Measurements from ENCODE around the gene HIP1. TPM values are rescaled to one million over a fixed set of nuclear protein-coding genes. Genes with fewer than 3 reads are reported as not detected.

Gene HIP1
- total and polyA plus RNA-seq, 4 donors: 10.2 to 51.2 (median 28.6) TPM

GRCh38 chr7:75732764-75733630, 5.7 kb downstream of the HIP1 start:
- Histone ChIP-seq H3K9ac (ENCODE audit: insufficient read depth in 1 of 2, low read length in 2 of 2) (no peak overlapping the region), H3K27ac (ENCODE audit: low read depth in 1 of 2, low read length in 1 of 2) (peak overlapping the region in 1 of 2 donors; percentile 83), H3K4me3 (no peak overlapping the region), H3K27me3 (ENCODE audit: control insufficient read depth in 3 of 3, insufficient read depth in 3 of 3, low read length in 2 of 3) (no peaks in the 10 kb centered on the region), H3K9me3 (ENCODE audit: control insufficient read depth in 4 of 4, insufficient read depth in 3 of 4, low read length in 3 of 4) (no peaks in the 10 kb centered on the region), H3K36me3 (ENCODE audit: control insufficient read depth in 4 of 4, insufficient read depth in 4 of 4, low read length in 4 of 4) (no peaks in the 10 kb centered on the region), H3K4me1 (ENCODE audit: control insufficient read depth in 5 of 5, insufficient read depth in 5 of 5, low read length in 5 of 5) (peaks cover 0 to 14% (median 6%) of the 10 kb centered on the region in 5 donors)
- WGBS, 2 donors: 56 to 75% methylated on average over 15 of the region's 15 CpGs
- no peak for TF ChIP-seq CTCF (IDR thresholded peaks at IDR 0.05; ENCODE audit: control extremely low read depth, extremely low read depth)
- no peak for ATAC-seq (ENCODE audit: insufficient read depth, low FRiP score)
- DNase-seq: no peak

- no peak for TF ChIP-seq CTCF (IDR thresholded peaks at IDR 0.05; ENCODE audit: control extremely low read depth, extremely low read depth)
- Histone ChIP-seq H3K4me1 (ENCODE audit: control insufficient read depth in 5 of 5, insufficient read depth in 5 of 5, low read length in 5 of 5) (peaks cover 0 to 14% (median 0%) of the 10 kb centered on the region in 5 donors), H3K27me3 (ENCODE audit: control insufficient read depth in 3 of 3, insufficient read depth in 3 of 3, low read length in 2 of 3) (no peaks in the 10 kb centered on the region), H3K36me3 (ENCODE audit: control insufficient read depth in 4 of 4, insufficient read depth in 4 of 4, low read length in 4 of 4) (no peaks in the 10 kb centered on the region), H3K9me3 (ENCODE audit: control insufficient read depth in 4 of 4, insufficient read depth in 3 of 4, low read length in 3 of 4) (no peaks in the 10 kb centered on the region), H3K4me3 (no peak overlapping the region), H3K27ac (ENCODE audit: low read depth in 1 of 2, low read length in 1 of 2) (peak overlapping the region in 1 of 2 donors; percentile 78), H3K9ac (ENCODE audit: insufficient read depth in 1 of 2, low read length in 2 of 2) (no peak overlapping the region)
- 73 to 77% methylated on average over 12 of the region's 12 CpGs for WGBS, 2 donors
- DNase-seq (no peak), ATAC-seq (ENCODE audit: insufficient read depth, low FRiP score) (no peak)
These were observed 6.7 kb downstream of the HIP1 start for GRCh38 chr7:75732016-75732521.

GRCh38 chr7:75729851-75730274, 8.9 kb downstream of the HIP1 start:
- DNase-seq (no peak), ATAC-seq (ENCODE audit: insufficient read depth, low FRiP score) (no peak)
- Histone ChIP-seq H3K36me3 (ENCODE audit: control insufficient read depth in 4 of 4, insufficient read depth in 4 of 4, low read length in 4 of 4) (no peaks in the 10 kb centered on the region), H3K4me1 (ENCODE audit: control insufficient read depth in 5 of 5, insufficient read depth in 5 of 5, low read length in 5 of 5) (peaks cover 0 to 12% (median 0%) of the 10 kb centered on the region in 5 donors), H3K27me3 (ENCODE audit: control insufficient read depth in 3 of 3, insufficient read depth in 3 of 3, low read length in 2 of 3) (no peaks in the 10 kb centered on the region), H3K9ac (ENCODE audit: insufficient read depth in 1 of 2, low read length in 2 of 2) (no peak overlapping the region), H3K9me3 (ENCODE audit: control insufficient read depth in 4 of 4, insufficient read depth in 3 of 4, low read length in 3 of 4) (no peaks in the 10 kb centered on the region), H3K27ac (ENCODE audit: low read depth in 1 of 2, low read length in 1 of 2) (peak overlapping the region in 1 of 2 donors; percentile 10), H3K4me3 (no peak overlapping the region)
- WGBS, 2 donors: 41 to 47% methylated on average over 4 of the region's 4 CpGs
- TF ChIP-seq CTCF (IDR thresholded peaks at IDR 0.05; ENCODE audit: control extremely low read depth, extremely low read depth): no peak
